NCI-H1105 treated with DMSO at 0.1 percent for 48 hours (cell line): Measurements from ENCODE around the gene HYAL1.

Experiments
- DNase-seq: peaks from one replicate; lab custom pipeline; 2025; lab: John Stamatoyannopoulos, UW

The HYAL1 gene, protein sequence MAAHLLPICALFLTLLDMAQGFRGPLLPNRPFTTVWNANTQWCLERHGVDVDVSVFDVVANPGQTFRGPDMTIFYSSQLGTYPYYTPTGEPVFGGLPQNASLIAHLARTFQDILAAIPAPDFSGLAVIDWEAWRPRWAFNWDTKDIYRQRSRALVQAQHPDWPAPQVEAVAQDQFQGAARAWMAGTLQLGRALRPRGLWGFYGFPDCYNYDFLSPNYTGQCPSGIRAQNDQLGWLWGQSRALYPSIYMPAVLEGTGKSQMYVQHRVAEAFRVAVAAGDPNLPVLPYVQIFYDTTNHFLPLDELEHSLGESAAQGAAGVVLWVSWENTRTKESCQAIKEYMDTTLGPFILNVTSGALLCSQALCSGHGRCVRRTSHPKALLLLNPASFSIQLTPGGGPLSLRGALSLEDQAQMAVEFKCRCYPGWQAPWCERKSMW

GRCh38 chr3:50303013-50303815 is at the start of gene HYAL1:
Gene HYAL1, minus strand, starts transcription at chr3:50303574. Its CDS starts 618 bp downstream, at chr3:50302956.
- DNase-seq, result no peak

- DNase-seq, result no peak
Measured at GRCh38 chr3:50352781-50353180, 49.4 kb upstream of the HYAL1 start.

- no peak for DNase-seq
Measured at GRCh38 chr3:50351323-50351697, 47.9 kb upstream of the HYAL1 start.

- DNase-seq, result peak; percentile 82
Measured at GRCh38 chr3:50350527-50351322, 47.4 kb upstream of the HYAL1 start, which contains the start of the genes CYB561D2 and NPRL2. Gene CYB561D2, plus strand, starts transcription at chr3:50350862. Its CDS starts 572 bp downstream, at chr3:50351434. Gene NPRL2, minus strand, starts transcription at chr3:50350775. Its CDS starts 123 bp downstream, at chr3:50350652.

GRCh38 chr3:50350213-50350526 is 46.8 kb upstream of the HYAL1 start:
- DNase-seq, result no peak

GRCh38 chr3:50347187-50347813 is 43.9 kb upstream of the HYAL1 start:
- peak; percentile 50 for DNase-seq

DNA sequence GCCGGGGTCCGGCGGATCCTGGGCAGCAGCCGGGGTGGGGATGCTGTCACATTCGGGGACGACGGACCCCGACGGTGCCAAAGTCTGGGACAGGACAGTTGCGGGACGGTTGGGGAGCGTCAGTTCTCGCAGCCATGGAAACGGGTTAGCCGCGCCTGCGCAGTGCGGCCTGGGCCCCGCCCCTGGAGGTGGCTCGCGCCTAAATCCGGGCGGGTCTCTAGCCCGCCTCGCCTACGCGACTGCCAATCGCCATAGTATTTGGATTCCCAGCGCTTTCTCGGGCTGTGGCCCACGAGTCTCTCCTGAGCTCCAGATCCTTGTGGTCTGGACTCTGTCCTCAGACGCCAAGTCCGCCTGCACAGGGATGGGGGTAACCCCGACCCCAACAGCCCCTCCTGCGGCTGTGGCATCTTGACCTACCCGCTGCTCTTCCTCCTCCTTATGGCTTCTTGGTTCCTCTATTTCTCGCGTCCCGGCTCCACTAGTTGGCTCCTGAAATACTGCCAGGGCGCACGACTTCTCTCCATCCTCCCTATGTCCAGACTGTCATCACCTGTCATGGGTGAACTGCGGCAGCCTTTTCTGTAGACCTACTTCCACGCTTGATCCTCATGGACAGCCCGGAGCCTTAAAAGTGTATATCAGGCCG is 42.3 kb upstream of the HYAL1 start, which contains the start of gene ZMYND10:
TSS of gene ZMYND10 (minus strand) at position 147 of the 649 bp plus-strand sequence. CDS start 153 bp downstream, outside the sequence.
- DNase-seq, result peak; percentile 55

DNA sequence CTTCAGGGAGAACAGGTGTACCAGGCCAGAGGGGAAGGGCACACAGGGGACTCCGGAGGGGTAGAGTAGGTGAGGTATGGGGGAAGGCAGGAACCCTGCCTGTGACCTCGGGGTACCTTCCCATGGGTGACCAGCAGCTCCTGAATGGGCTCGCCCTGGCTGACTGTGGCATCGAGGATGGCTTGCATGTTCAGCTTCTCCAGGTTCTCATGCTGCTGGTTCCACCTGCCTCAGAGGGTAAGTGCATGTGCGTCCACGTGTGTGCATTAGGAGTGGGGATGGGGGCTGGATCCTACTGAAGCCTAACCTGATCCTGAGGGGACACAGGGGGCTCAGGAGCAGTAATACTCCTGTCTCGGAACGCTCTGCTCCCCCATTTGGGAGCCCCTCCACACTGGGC is 41.6 kb upstream of the HYAL1 start:
- DNase-seq, result no peak

DNA sequence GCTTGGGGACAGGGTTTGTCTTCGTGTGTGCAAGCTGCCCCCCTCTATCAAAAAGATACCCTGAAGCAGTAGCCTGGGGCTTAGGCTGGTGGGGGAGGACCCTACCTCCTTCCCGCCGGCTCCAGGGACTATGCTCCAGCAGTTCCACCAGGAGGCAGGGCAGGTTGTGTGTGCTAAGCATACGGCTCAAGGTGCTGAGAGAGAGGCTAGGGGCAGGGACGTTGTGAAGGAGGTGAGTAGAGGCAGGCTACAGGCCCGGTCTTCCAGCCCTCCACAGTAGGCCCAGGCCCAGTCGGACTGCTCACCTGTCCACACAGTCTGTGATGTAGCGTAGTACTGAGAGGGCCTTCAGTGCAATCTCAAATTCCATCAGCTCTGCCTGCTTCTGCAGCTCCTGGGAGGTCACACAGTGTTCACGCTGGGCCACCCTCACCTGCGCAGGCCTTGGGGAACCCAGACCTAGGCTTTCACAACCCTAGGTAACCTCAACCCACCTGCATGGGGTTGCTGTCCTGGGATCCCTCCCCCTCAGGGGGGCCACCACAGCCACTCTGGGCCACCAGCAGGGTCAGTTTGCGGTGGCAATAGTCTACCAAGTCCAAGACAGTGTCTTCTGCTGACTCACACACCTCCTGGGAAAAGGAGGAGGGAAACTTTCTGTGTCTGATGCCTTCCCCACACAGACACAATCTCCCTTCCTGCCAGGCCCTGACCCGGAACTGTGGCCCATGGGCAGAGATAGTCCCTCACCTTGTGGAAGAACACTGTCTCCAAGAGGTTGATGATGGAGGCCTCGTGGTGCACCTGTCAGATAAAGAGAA is 39.6 kb upstream of the HYAL1 start:
- no peak for DNase-seq

DNA sequence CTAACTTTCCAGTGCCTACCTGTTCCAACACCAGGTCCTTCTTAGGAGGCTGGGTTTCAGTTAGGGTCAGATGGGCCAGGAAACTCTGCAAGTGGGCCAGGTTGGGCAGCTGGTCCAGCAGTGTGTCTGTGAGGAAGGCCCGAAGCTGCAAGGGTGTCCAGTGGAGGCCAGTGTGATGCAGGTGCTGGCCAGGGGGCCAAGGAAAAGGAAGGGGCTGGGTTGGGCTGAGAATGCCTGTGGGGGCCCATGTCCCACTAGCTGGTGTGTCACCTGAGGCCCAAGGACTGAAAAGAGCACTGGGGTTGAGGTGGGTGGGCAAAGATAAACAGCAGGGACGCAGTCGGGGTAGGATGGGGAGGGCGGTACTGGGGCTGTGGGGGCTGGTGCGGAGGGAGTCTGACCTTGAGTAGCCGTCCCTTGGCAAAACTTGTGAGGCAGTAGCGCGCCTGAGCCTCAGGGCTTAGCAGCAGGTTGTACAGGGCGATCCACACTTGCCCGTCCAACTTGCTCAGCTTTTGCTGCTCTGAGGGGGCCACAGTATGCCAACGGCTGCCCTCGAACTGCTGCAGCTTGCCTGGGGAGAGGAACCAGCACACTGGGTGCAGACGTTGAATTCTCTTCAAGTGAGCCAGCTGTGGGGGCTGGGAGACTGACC is 38.7 kb upstream of the HYAL1 start:
- DNase-seq, result no peak

DNA sequence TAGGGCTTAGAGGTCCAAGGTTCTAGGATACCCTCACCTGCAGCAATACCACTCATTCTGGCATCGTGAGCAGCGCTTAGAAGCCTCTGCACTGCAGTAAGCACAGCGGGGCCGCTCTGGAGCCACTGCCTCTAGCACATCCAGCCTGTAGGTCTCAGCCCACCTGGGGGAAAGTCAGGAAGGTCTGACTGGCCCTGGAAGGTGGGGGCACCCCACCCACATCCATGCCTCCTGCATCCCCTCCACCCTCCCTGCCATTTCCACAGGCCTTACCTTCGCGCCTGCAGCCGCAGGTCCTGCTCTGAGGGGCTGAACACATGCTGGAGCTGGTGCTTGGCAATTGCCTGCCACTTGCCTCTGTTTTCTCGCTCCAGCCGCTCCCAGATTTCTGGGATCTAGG is 38.2 kb upstream of the HYAL1 start:
- no peak for DNase-seq

- DNase-seq, result no peak
Measured at GRCh38 chr3:50340448-50341329, 37.3 kb upstream of the HYAL1 start, which contains the start of gene RASSF1. Gene RASSF1, minus strand, starts transcription at chr3:50340836. Its CDS starts 31 bp downstream, at chr3:50340805.

DNA sequence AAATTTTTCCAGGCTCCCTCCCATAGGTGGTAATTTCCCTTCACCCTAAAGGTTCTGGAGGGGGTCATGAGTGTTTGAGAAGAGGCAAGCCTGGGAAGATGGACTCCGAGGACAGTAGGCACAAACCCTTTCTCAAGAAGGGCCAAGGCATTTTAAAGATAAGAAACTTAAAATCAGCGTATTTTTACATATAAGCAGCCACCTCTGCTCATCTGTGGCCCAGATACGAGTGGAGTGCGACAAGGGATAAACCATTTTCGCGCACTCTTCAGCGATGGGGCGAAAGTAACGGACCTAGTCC is 36.7 kb upstream of the HYAL1 start:
- DNase-seq, result no peak

GRCh38 chr3:50339485-50340146 is 36.2 kb upstream of the HYAL1 start:
- no peak for DNase-seq

DNA sequence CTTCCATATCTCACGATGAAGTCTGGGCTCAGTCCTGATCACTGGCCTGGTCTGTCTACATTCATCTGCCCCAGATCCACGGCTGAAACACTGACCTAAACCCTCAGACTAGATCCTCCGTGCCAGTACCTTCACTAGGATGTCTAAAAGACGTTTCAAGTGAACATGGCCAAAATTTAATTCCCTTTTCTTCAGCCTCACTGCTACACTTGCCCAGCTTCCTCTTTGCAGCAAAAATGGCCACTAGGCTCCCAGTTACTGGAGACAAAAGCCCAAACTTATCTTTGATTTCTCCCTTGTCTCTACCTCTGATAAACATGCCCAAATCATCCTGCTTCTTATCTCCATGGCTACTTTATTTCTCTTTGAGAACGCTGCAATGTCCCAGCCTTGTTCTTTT is 35.6 kb upstream of the HYAL1 start:
- no peak for DNase-seq

GRCh38 chr3:50337175-50337861 is 33.9 kb upstream of the HYAL1 start:
- peak; percentile 92 for DNase-seq

DNA sequence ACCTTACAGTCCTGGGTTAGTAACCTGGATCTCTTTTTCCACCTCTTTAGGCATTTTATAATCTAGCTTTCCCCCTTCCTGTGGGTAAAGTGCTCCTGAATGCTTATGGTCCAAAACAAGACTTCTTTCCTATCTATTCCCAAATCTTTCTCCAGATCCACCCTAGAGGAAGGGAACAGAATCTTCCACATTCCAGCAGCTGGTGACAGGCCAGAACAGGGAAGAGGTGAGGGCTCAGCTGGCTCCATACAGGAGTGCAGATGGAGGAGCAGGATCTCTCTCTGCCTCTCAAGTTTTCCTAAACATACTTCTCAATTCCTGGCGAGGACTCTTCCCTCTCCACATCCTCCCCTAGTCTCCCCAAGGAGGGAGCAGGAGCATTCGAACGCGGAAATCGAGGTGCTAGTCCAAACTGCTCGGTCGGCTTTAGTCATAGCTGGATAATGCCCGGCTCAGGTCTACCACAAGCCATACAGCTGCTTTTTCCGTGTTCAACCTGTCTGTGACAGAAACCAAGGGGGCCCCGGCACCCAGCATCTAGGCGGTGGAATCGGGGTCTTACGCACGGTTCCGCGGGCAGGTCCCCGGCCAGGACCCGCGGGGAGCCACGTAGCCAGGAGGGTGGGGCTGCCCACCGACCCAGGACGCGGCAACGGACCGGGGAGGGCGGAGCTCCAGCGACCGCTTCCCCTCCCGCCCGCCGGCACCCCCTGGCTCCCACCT is 33.2 kb upstream of the HYAL1 start:
- no peak for DNase-seq
